HG02981 (cell line): Measurements from ENCODE around the gene TAF12.
A peak's percentile ranks its signal among the peaks of the same experiment; 100 is the strongest.
"Not testable (repeated sequence)": the region's sequence is repeated elsewhere in the genome, so short reads cannot be mapped to it uniquely, and the experiment has no call there.

Experiments used
- ATAC-seq: cut with Tn5 transposase; IDR thresholded peaks from one replicate; pipeline ENCODE4 v1.9.1; 2021; ENCODE audit warnings: mild to moderate bottlenecking, moderate library complexity; ENCODE audit not compliant: unreplicated experiment

TAF12 gene

DNA sequence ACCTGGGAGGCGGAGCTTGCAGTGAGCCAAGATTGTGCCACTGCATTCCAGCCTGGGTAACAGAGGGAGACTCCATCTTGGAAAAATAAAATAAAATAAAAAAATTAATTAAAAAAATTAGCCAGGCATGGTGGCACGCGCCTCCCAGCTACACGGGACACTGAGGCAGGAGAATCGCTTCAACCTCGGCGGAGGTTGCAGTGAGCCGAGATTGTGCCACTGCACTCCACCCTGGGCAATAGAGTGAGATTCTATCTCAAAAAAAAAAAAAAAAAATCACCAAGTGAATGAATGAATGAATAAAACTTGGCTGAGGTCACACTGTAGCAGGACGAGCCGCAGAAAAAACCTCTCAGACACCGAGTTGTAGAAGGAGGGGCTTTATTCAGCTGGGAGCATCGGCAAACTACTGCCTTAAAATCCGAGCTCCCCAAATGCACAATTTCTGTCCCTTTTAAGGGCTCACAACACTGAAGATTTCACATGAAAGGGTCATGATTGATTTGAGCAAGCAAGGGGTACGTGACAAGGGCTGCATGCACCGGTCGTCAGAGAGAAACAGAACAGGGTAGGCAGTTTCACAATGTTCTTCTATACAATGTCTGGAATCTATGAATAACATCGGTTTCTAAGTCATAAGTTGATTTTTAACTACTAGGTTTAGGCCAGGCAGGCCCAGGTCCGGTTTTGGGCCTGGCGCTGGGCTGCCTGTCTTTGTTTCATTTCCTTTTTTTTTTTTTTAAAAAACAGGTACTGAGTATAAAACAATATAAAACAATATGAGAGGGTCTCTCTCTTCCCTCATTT lies 56.1 kb downstream of the TAF12 start:
- ATAC-seq: not testable (repeated sequence)

DNA sequence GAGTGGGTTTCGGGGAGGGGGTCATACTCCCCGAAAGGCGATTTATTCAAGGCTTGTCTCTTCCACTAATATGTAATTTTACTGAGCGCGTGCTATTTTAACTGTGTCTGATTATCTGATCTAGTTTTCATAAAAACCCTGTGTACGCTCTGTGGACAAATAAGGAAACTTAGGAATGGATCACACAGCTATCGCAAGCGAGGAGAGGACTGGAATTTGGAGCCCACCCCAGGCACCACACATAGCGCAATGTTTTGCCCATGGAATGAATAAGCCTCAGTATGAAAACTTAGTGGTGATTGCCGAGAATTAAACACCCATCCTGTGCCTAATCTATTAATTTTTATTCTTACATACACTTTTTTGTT lies 60.6 kb downstream of the TAF12 start:
- no peak for ATAC-seq

- peak; percentile 87 for ATAC-seq
These were observed 61.2 kb downstream of the TAF12 start for GRCh38 chr1:28581531-28582247.

DNA sequence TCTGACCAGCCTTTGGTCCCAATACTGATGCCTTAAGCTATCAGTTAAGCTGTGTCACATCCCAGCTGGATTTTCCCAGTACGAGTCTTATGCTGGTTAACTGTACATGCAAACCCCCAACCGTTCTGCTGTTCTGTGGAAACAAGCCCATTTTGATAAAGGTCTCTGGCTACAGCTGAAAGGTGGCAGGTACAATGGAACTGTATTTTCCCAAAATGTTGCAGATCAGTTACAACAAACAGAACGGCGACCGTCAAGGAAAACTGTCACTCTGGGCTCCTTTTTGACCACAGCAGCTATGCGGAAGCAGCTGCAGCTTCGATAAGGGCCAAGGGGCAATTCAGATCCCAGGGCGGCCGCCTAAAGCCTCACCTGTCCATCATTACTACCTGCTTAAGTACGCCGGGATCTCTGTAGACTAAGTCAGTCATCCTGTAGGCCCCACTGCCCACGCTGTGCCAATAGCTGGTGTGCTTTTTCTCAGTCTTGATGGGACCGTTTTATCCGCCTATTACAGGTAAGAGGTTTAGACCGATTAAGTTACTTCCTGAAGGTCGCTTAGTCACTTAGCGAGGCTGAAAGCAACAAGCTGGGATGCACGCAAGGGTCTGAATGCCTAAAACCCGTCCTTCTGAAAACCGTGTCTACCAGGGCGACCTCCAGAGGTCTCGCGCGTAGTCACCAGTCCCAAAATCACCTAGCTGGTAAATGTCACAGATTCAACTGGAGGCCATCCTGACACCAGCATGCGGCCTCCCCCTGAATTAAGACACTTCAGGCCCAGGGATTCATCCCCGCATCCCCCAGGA lies 61.9 kb downstream of the TAF12 start:
- ATAC-seq: peak; percentile 13

DNA sequence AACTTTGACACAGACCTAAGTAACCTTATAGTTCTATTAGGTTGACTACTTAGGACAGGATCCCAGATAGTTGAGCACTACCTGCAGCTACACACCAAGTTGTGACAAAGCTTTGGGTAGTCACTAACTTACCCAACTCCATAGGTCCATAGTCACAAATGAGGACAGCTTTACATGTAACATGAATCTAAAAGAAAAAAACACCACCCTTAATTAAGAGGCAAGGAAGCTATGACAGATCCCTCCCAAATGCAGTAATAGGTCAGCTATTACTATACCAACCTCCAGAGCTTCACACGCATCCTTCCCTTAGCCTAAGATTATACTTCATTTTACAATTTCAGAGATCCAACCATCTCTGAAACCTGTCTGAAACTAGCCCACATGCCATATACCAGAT lies 63.5 kb downstream of the TAF12 start:
- ATAC-seq: no peak

- ATAC-seq: no peak
These were observed 64.1 kb downstream of the TAF12 start for GRCh38 chr1:28578696-28579218.

- no peak for ATAC-seq
These were observed 64.9 kb downstream of the TAF12 start for GRCh38 chr1:28577738-28578536.

DNA sequence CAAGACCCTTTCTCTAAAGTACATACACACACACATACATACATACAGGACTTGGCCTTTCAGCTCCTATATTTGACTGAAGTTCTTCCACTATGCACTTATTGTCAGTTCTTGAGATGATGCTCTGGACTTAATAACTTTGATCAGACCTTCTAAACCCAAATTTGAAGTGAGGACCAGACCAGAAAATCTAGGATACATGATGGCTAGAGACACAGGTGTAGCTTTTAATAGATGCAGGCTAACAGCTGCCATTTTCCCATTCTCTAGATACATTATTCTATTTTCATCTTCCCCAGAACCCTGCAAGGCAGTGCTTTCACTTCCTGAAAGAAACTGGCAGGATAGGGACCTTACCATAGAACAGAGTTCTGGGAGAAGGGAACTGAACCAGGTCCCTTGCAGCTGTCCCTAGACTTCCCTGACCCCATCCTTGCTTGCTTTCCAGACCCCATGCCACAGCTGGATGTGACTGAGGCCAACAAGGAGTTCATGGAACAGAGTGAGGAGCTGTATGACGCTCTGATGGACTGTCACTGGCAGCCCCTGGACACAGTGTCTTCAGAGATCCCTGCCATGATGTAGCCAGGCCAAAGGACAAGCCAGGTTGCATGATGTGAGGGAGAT lies 65.7 kb downstream of the TAF12 start:
- no peak for ATAC-seq

DNA sequence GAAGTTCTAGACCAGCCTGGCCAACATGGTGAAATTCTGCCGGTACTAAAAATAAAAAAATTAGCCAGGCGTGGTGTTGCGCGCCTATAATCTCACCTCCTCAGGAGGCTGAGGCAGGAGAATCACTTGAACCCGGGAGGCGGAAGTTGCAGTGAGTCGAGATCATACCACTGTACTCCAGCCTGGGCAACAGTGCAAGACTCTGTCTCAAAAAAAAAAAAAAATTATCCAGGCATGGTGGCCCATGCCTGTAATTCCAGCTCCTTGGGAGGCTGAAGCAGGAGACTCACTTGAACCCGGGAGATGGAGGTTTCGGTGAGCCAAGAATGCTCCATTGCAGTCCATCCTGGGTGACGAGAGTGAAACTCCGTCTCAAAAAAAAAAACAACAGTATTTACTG lies 69.3 kb downstream of the TAF12 start:
- no peak for ATAC-seq

GRCh38 chr1:28572891-28573290 lies 70.0 kb downstream of the TAF12 start:
- not testable (repeated sequence) for ATAC-seq

DNA sequence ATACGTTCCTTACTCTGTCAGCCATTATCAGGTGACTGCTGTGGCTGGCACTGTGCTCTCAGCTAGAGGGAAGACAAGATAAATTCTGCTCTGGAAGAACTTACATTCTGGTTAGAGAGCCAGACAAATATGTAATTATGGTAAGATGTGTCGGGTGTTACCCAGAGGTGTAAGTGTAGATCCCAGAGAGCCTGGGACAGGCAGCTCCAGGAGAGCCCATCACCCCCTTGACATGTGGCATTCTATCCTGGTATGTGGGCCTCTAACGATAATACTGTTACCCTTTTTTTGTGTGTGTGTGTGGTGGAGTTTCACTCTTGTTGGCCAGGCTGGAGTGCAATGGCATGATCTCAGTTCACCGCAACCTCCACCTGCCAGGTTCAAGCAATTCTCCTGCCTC lies 71.0 kb downstream of the TAF12 start:
- no peak for ATAC-seq

DNA sequence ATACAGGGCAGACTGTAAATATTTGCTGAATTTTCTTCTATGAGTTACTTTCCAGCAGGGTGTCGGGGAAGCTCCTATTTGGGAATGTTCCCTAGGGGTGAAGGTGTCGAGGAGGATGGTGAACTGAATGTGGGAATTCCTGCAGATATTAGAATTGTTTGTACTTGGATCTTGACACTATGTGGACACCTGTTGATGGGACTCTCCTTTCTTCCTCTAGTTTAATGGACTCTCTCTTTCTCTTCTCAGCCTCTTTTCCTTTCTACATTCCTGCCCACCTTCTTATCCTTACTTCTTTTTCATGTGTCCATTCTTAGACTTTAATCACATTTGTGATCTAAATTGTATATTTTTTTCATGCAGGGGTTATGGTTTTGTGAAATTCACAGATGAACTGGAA lies 75.9 kb downstream of the TAF12 start:
- ATAC-seq: no peak

- no peak for ATAC-seq
These were observed 77.1 kb downstream of the TAF12 start for GRCh38 chr1:28565726-28566125.

- ATAC-seq: no peak
These were observed 77.8 kb downstream of the TAF12 start for GRCh38 chr1:28565040-28565439.

- no peak for ATAC-seq
These were observed 78.6 kb downstream of the TAF12 start for GRCh38 chr1:28564310-28564709.

DNA sequence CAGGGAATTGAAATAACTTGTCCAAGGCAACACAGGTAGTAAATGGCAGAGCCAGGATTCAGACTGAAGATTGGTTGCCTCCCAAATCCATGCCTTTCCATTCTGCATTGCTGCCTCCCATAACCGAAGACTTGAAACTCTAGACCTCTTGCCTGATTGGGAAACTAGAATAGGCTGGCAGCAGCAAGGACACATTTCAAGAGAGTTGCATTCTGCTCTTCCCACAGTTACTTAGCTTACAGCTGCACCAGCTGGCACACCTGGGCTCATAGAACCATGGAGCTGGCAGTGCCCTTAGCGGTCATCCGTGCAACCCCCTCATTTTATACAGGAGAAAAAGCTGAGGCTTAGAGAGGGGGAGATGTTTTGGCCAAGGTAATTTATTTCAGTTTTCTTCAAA lies 82.0 kb downstream of the TAF12 start:
- no peak for ATAC-seq
